B cell (primary cell): ENCODE measurements around the gene ADGRV1. TPM values are rescaled to one million over a fixed set of nuclear protein-coding genes. Genes with fewer than 3 reads are reported as not detected.

Experiments
- ATAC-seq: fragments of 200-7000 bp; cut with Tn5 transposase; one replicate; pipeline ENCODE4 v1.10.0; 2021; ENCODE audit warnings: low read depth, mild to moderate bottlenecking, moderate number of reproducible peaks, moderate library complexity
- CTCF ChIA-PET: fragments of 350-600 bp; sonication (Branson Sonifier 250); formaldehyde crosslinking; loops from one replicate; lab custom pipeline; 2021; ENCODE audit warnings: antibody characterized with exemption, inconsistent platforms; lab: Charles Lee
- POLR2A ChIA-PET: fragments of 350-600 bp; sonication (Branson Sonifier 250); formaldehyde crosslinking; loops from one replicate; lab custom pipeline; 2021; ENCODE audit warnings: antibody characterized with exemption; lab: Charles Lee
- DNase-seq: peaks from one replicate; pipeline ENCODE4 v3.0.0; 2013
- H2AFZ ChIP-seq: 2 replicates; pipeline ENCODE4 v1.6.1; 2012; ENCODE audit warnings: mild to moderate bottlenecking, low read depth, low read length; ENCODE audit not compliant: insufficient read depth, poor library complexity, severe bottlenecking
- H3K27ac ChIP-seq, 2 donors: 1 replicate in 1 of 2; 2 replicates in 1 of 2; pipeline ENCODE4 v1.5.1; 2012 to 2013; ENCODE audit warnings: low read length in 2 of 2, mild to moderate bottlenecking in 2 of 2, moderate library complexity in 1 of 2
- H3K27me3 ChIP-seq, 4 experiments: fragments of 200-600 bp in 1 of 4; sonication (generic) in 1 of 4; replicated peaks in 1 of 4; 1 replicate in 2 of 4; 2 replicates in 2 of 4; pipeline versions ENCODE4 v1.6.1 to v1.7.0; 2013 to 2016; ENCODE audit warnings: low read length in 3 of 4, mild to moderate bottlenecking in 2 of 4, mixed read lengths in 1 of 4, moderate library complexity in 1 of 4; ENCODE audit not compliant: insufficient read depth in 4 of 4, control insufficient read depth in 3 of 4; ENCODE audit errors: control extremely low read depth in 1 of 4
- H3K36me3 ChIP-seq, 2 experiments: replicated peaks in 1 of 2; 1 replicate in 1 of 2; 2 replicates in 1 of 2; pipeline versions ENCODE4 v1.6.1 to v1.7.1; 2013; ENCODE audit warnings: low read length in 1 of 2; ENCODE audit not compliant: insufficient read depth in 2 of 2, control insufficient read depth in 1 of 2; ENCODE audit errors: control extremely low read depth in 1 of 2, extremely low read depth in 1 of 2
- H3K4me1 ChIP-seq, 2 donors: fragments of 200-600 bp in 1 of 2; sonication (generic) in 1 of 2; 1 replicate in 1 of 2; 2 replicates in 1 of 2; pipeline versions ENCODE4 v1.5.1 to v1.6.1; 2013 to 2017; ENCODE audit warnings: low read length in 2 of 2; ENCODE audit not compliant: control insufficient read depth in 2 of 2, insufficient read depth in 2 of 2
- H3K4me2 ChIP-seq: replicated peaks from 2 replicates; pipeline ENCODE3; 2012; ENCODE audit warnings: mild to moderate bottlenecking, low read depth, low read length; ENCODE audit not compliant: poor library complexity, severe bottlenecking
- H3K4me3 ChIP-seq, 5 experiments: fragments of 200-600 bp in 1 of 5; sonication (generic) in 1 of 5; 1 replicate in 3 of 5; 2 replicates in 2 of 5; pipeline versions ENCODE4 v1.5.1 to v1.7.0; 2011 to 2016; ENCODE audit warnings: low read length in 4 of 5, mild to moderate bottlenecking in 4 of 5, low read depth in 2 of 5, control low read depth in 1 of 5, moderate library complexity in 1 of 5; ENCODE audit not compliant: insufficient read depth in 1 of 5; ENCODE audit errors: control extremely low read depth in 1 of 5, extremely low read depth in 1 of 5
- H3K79me2 ChIP-seq: fragments of 200-600 bp; sonication (generic); one replicate; pipeline ENCODE4 v1.6.0; 2016; ENCODE audit warnings: low read length; ENCODE audit not compliant: control insufficient read depth, insufficient read depth
- H3K9ac ChIP-seq: fragments of 200-600 bp; sonication (generic); 2 replicates; pipeline ENCODE4 v1.6.1; 2017; ENCODE audit warnings: mild to moderate bottlenecking, low read length, moderate library complexity
- H3K9me3 ChIP-seq, 3 donors: one replicate each; pipeline versions ENCODE4 v1.6.1 to v1.7.1; 2013; ENCODE audit warnings: low read length in 2 of 3; ENCODE audit not compliant: control insufficient read depth in 2 of 3, insufficient read depth in 1 of 3; ENCODE audit errors: control extremely low read depth in 1 of 3
- H4K20me1 ChIP-seq: 2 replicates; pipeline ENCODE4 v1.6.0; 2012; ENCODE audit warnings: mild to moderate bottlenecking, low read length; ENCODE audit not compliant: insufficient read depth, control insufficient read depth, poor library complexity, severe bottlenecking
- H3K27ac Mint-ChIP-seq: one replicate; pipeline ENCODE4 v1.8.0; 2021; ENCODE audit warnings: mixed read lengths
- H3K27me3 Mint-ChIP-seq: one replicate; pipeline ENCODE4 v1.8.0; 2021; ENCODE audit warnings: mixed read lengths
- H3K4me1 Mint-ChIP-seq: one replicate; pipeline ENCODE4 v1.8.0; 2021; ENCODE audit warnings: mixed read lengths
- H3K4me3 Mint-ChIP-seq: one replicate; pipeline ENCODE4 v1.8.0; 2021; ENCODE audit warnings: mixed read lengths
- H3K9me3 Mint-ChIP-seq: one replicate; pipeline ENCODE4 v1.8.0; 2022; ENCODE audit warnings: mixed read lengths; ENCODE audit not compliant: insufficient read depth
- EZH2 ChIP-seq: IDR thresholded peaks from 2 replicates; pipeline ENCODE4 v1.6.1; 2012; ENCODE audit warnings: borderline replicate concordance, low read depth, mild to moderate bottlenecking, moderate library complexity, low read length; ENCODE audit not compliant: insufficient read depth, poor library complexity, severe bottlenecking
- WGBS: methylation state at CpG from one replicate; pipeline ENCODE4 v1.1.5; 2013; ENCODE audit warnings: missing lambda C conversion rate; ENCODE audit not compliant: insufficient coverage; 5-methylcytosine and 5-hydroxymethylcytosine counted together
- intact Hi-C: fragments of 100-400 bp; cut with micrococcal nuclease; formaldehyde crosslinking; loops from one replicate; pipeline ENCODE4 v1.10.0; 2022
- polyA plus RNA-seq: library from polyadenylated mRNA; depleted of rRNA; stranded (reverse); fragments of >200 nt; gene quantifications from 2 replicates; pipeline ENCODE4 v1.2.3, GENCODE V29; 2012
- total RNA-seq, 2 donors: library from RNA; stranded (reverse); fragments of 120-200 nt in 1 of 2; gene quantifications; 1 replicate in 1 of 2; 2 replicates in 1 of 2; pipeline versions ENCODE4 v1.2.3 to v1.2.4, GENCODE V29; 2013 to 2022
- TF ChIP-seq, protein P1 (sequence below): fragments of 200-600 bp; IDR thresholded peaks from one replicate; pipeline ENCODE4 v1.8.0; 2022; ENCODE audit warnings: antibody characterized with exemption, mild to moderate bottlenecking

Gene ADGRV1
- total and polyA plus RNA-seq, 2 donors (not counting 1 experiment from before 2014, with no cell fraction given) = 0.07 TPM; not detected in 1

DNA sequence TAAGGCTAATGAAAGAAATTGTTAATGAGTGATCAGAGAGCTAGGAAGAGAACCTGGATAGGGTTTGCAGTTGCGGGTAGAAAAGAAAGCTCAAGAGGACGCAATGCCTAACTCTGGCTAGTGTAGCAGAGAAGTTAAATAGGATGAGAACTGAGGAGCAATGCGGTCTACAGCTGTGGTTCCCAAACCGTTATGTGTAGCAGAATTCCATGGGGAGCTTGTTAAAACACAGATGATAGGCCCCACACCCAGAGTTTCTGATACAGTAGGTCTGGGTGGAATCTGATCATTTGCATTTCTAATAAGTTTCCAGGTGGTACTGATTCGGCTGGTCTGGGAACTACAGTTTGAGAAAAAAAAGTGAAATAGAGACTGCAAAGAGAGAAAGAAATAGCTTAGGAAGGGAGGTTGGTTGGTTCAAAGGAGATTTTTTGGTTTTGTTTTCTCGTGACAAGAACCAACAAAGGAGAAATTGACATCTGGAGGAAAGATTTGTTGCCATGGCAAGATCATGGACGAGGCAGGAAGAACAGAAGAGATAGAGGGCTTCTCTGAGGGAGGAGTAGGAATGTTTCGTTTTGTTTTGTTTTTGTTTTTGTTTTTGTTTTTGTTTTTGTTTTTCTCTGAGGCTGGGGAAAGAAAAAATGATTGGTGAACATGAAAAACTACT, 548.4 kb downstream of the ADGRV1 start:
- Histone ChIP-seq H3K4me2 (no peak overlapping the region), H2AFZ (no peak overlapping the region), H3K36me3 (no peaks in the 10 kb centered on the region), H3K4me3 (no peak overlapping the region), H3K27ac (no peak overlapping the region), H3K27me3 (peaks cover 0 to 3% (median 0%) of the 10 kb centered on the region in 4 experiments), H3K79me2 (no peaks in the 10 kb centered on the region), H3K9ac (no peak overlapping the region), H4K20me1 (no peaks in the 10 kb centered on the region), H3K4me1 (no peaks in the 10 kb centered on the region), H3K9me3 (no peaks in the 10 kb centered on the region)
- POLR2A ChIA-PET = no interaction called here
- DNase-seq = no peak
- peaks cover 3% of the 10 kb centered on the region for H3K9me3 Mint-ChIP-seq
- H3K27me3 Mint-ChIP-seq = peaks cover 3% of the 10 kb centered on the region
- WGBS = 88% methylated on average over 8 of the region's 8 CpGs
- CTCF ChIA-PET = interaction anchor here (0.5 to 2.6 kb wide), 3 partner anchors 73 to 313 kb away, joined by 3 to 19 read pairs (median 7); no protein-coding TSS in a partner anchor
- ATAC-seq = no peak
- intact Hi-C loops = loop anchor here (10.0 kb wide), 1 partner anchor 242 kb away; no protein-coding TSS in a partner anchor
- TF ChIP-seq EZH2 = no peak
- TF ChIP-seq, protein P1, sequence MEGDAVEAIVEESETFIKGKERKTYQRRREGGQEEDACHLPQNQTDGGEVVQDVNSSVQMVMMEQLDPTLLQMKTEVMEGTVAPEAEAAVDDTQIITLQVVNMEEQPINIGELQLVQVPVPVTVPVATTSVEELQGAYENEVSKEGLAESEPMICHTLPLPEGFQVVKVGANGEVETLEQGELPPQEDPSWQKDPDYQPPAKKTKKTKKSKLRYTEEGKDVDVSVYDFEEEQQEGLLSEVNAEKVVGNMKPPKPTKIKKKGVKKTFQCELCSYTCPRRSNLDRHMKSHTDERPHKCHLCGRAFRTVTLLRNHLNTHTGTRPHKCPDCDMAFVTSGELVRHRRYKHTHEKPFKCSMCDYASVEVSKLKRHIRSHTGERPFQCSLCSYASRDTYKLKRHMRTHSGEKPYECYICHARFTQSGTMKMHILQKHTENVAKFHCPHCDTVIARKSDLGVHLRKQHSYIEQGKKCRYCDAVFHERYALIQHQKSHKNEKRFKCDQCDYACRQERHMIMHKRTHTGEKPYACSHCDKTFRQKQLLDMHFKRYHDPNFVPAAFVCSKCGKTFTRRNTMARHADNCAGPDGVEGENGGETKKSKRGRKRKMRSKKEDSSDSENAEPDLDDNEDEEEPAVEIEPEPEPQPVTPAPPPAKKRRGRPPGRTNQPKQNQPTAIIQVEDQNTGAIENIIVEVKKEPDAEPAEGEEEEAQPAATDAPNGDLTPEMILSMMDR = no peak
- no peak overlapping the region for H3K27ac Mint-ChIP-seq
- H3K4me1 Mint-ChIP-seq = no peaks in the 10 kb centered on the region
- H3K4me3 Mint-ChIP-seq = no peak overlapping the region

DNA sequence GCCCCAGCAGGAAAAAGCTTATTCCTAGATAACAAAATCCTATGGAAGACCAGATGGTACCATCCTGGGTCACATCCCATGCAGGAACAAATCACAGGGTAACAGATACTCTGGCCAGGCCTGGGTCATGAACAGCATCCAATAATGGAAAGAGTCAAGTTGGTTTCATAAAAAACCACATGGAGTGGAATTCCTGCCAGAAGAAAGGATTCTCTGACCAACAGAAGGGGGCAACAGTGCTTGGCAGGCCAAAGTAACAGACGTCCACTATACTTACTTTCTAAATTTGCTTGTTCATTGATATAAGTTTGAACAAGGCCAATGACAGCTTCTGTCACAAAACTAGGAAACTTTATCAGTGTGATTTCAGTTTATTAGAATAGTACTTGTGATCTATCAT, 551.0 kb downstream of the ADGRV1 start:
- H3K27me3 ChIP-seq = peaks cover 0 to 3% (median 0%) of the 10 kb centered on the region in 4 experiments
- intact Hi-C loops = loop anchor here (10.0 kb wide), 1 partner anchor 245 kb away; no protein-coding TSS in a partner anchor
- CTCF ChIA-PET = interaction anchor here (1.0 kb wide), 1 partner anchor 309 kb away, joined by 3 read pairs; no protein-coding TSS in a partner anchor
- H3K4me3 Mint-ChIP-seq = no peak overlapping the region
- H3K4me3 ChIP-seq = no peak overlapping the region
- H2AFZ ChIP-seq = no peak overlapping the region
- no peaks in the 10 kb centered on the region for H3K36me3 ChIP-seq
- no peaks in the 10 kb centered on the region for H3K79me2 ChIP-seq
- peaks cover 3% of the 10 kb centered on the region for H3K9me3 Mint-ChIP-seq
- DNase-seq (no peak), ATAC-seq (no peak)
- H3K27me3 Mint-ChIP-seq = peaks cover 3% of the 10 kb centered on the region
- no peak overlapping the region for H3K27ac Mint-ChIP-seq
- H3K4me1 ChIP-seq = no peaks in the 10 kb centered on the region
- H3K9ac ChIP-seq = no peak overlapping the region
- H3K27ac ChIP-seq = no peak overlapping the region
- POLR2A ChIA-PET = no interaction called here
- H4K20me1 ChIP-seq = no peaks in the 10 kb centered on the region
- no peak overlapping the region for H3K4me2 ChIP-seq
- no peaks in the 10 kb centered on the region for H3K9me3 ChIP-seq
- TF ChIP-seq, protein P1 = no peak
- no peak for TF ChIP-seq EZH2
- H3K4me1 Mint-ChIP-seq = no peaks in the 10 kb centered on the region
- no CpG with 5 or more reads among the region's 1 CpG for WGBS
